Measurements from ENCODE around the gene TUB. TPM values are rescaled to one million over a fixed set of nuclear protein-coding genes. Genes with fewer than 3 reads are reported as not detected.

TUB gene
- total and polyA plus RNA-seq, 2 of the 8 experiments (the other 6 are each of a cell fraction or from before 2014, with no cell fraction given), result 15.3 to 31.3 TPM

- Histone ChIP-seq H3K79me2 (ENCODE audit: control insufficient read depth in 1 of 2, insufficient read depth in 2 of 2, low read length in 2 of 2) (peaks cover 0 to 26% of the 10 kb centered on the region in 2 experiments; a peak in 1 of 4 replicates), H3K4me1 (replicated peaks in 1 of 4; ENCODE audit: control insufficient read depth in 3 of 4, insufficient read depth in 4 of 4, low read length in 3 of 4) (peaks cover 14 to 56% (median 33%) of the 10 kb centered on the region in 4 experiments), H4K91ac (replicated peaks; ENCODE audit: insufficient read length, low read length) (no peak overlapping the region), H3K23ac (ENCODE audit: insufficient read length) (no peak overlapping the region), H3K23me2 (ENCODE audit: low read depth, low read length) (peaks cover 10% of the 10 kb centered on the region; the same call in 1 of the 2 replicates), H2AFZ (ENCODE audit: low read length) (no peak overlapping the region), H3K36me3 (ENCODE audit: control insufficient read depth in 2 of 4, insufficient read depth in 4 of 4, low read length in 3 of 4) (no peaks in the 10 kb centered on the region), H4K20me1 (replicated peaks in 1 of 2; ENCODE audit: control insufficient read depth in 1 of 2, insufficient read depth in 2 of 2, low read length in 2 of 2) (peaks cover 4 to 31% of the 10 kb centered on the region in 2 experiments), H3K4ac (replicated peaks; ENCODE audit: insufficient read length, low read depth, low read length) (no peak overlapping the region), H3K79me1 (ENCODE audit: low read depth, low read length) (peaks cover 20% of the 10 kb centered on the region), H3K9me3 (ENCODE audit: insufficient read depth in 2 of 2, low read depth in 1 of 2, low read length in 1 of 2) (no peaks in the 10 kb centered on the region), H2BK5ac (ENCODE audit: low read depth, low read length) (no peak overlapping the region), H3K27ac (ENCODE audit: low read depth, low read length) (no peak overlapping the region), H3K9ac (replicated peaks in 1 of 4; ENCODE audit: extremely low read depth in 1 of 4, low read depth in 3 of 4, low read length in 3 of 4) (no peak overlapping the region), H3K18ac (ENCODE audit: extremely low read depth, low read length) (no peak overlapping the region), H3K4me3 (ENCODE audit: extremely low read depth in 1 of 4, insufficient read depth in 2 of 4, low read depth in 3 of 4, low read length in 4 of 4) (no peak overlapping the region), H4K8ac (ENCODE audit: extremely low read depth, insufficient read depth, low read length) (peak overlapping the region; percentile 42; the same call in 1 of the 2 replicates), H4K5ac (ENCODE audit: insufficient read length, low read depth, low read length) (no peak overlapping the region), H2BK15ac (ENCODE audit: low read length) (0 out of 2 replicates have a peak overlapping the region, but pooled peaks have one; percentile 67), H3K4me2 (ENCODE audit: insufficient read depth in 1 of 2, low read depth in 2 of 2, low read length in 2 of 2) (peak overlapping the region in 1 of 2 experiments; percentile 83; a peak in 2 of 4 replicates), H2BK120ac (replicated peaks; ENCODE audit: low read depth, low read length) (no peak overlapping the region), H2AK5ac (ENCODE audit: low read depth, low read length) (no peak overlapping the region), H3K27me3 (replicated peaks in 1 of 4; ENCODE audit: control insufficient read depth in 3 of 4, extremely low read depth in 1 of 4, insufficient read depth in 3 of 4, low read length in 3 of 4) (peaks cover 0 to 18% (median 13%) of the 10 kb centered on the region in 4 experiments; a peak in 5 of 7 replicates), H2BK20ac (ENCODE audit: low read length) (no peak overlapping the region), H3K56ac (replicated peaks; ENCODE audit: insufficient read length, low read depth, low read length) (no peak overlapping the region), H2BK12ac (ENCODE audit: low read depth, low read length) (peak overlapping the region; percentile 50; the same call in 1 of the 2 replicates), H3K14ac (ENCODE audit: insufficient read length) (no peak overlapping the region)
- FAIRE-seq (no peak), DNase-seq (ENCODE audit: low read depth in 1 of 2, low spot score in 2 of 2) (no peak)
- TF ChIP-seq TCF12 (IDR thresholded peaks at IDR 0.05; ENCODE audit: low read depth, low read length), result no peak
- CTCF ChIA-PET (ENCODE audit: partially characterized antibody), result interaction anchor here (0.7 to 30.2 kb wide), 14 partner anchors 9 to 1061 kb away, joined by 3 to 1283 read pairs (median 4); no protein-coding TSS in a partner anchor
- WGBS, 2 experiments (ENCODE audit: extremely low coverage in 1 of 2, insufficient coverage in 1 of 2, insufficient read length in 1 of 2, insufficient replicate concordance in 2 of 2, low coverage in 1 of 2, low lambda C conversion rate in 2 of 2, missing lambda C conversion rate in 1 of 2), result 77% methylated on average over 9 of the region's 9 CpGs; no CpG with 5 or more reads in 1 of the 2 experiments
- POLR2A ChIA-PET (ENCODE audit: partially characterized antibody), result interaction anchor here (0.7 to 3.0 kb wide), 9 partner anchors 8 to 190 kb away, joined by 3 to 9 read pairs (median 4); no protein-coding TSS in a partner anchor
These were observed 2.0 kb downstream of the TUB start for GRCh38 chr11:8083088-8083395.
